H1 (cell line): Measurements from ENCODE around the gene MPZL3. TPM values are rescaled to one million over a fixed set of nuclear protein-coding genes. Genes with fewer than 3 reads are reported as not detected.

Experiments
- CTCF ChIA-PET: fragments of 300-600 bp; sonication (Branson Sonifier 250); formaldehyde crosslinking; loops from one replicate; lab custom pipeline; 2021; ENCODE audit not compliant: partially characterized antibody; lab: Charles Lee
- POLR2A ChIA-PET: fragments of 300-600 bp; sonication (Branson Sonifier 250); formaldehyde crosslinking; loops from one replicate; lab custom pipeline; 2021; ENCODE audit warnings: inconsistent platforms; ENCODE audit not compliant: partially characterized antibody; lab: Charles Lee
- DNase-seq, 2 experiments: peaks; one replicate each; pipeline versions ENCODE4 v3.0.0 to v3.0.0-alpha.2; 2010 to 2022; ENCODE audit warnings: low spot score in 2 of 2, low read depth in 1 of 2, mixed read lengths in 1 of 2
- FAIRE-seq: peaks from 2 replicates; lab custom pipeline; 2011; peaks lifted over from hg19 to GRCh38; lab: Jason Lieb, UNC
- H2AFZ ChIP-seq: 2 replicates; pipeline ENCODE4 v1.8.1; 2012; ENCODE audit warnings: low read length, inconsistent platforms
- H2AK5ac ChIP-seq: 2 replicates; pipeline ENCODE4 v1.6.1; 2013; ENCODE audit warnings: low read depth, low read length
- H2BK120ac ChIP-seq: replicated peaks from 2 replicates; pipeline ENCODE3; 2013; ENCODE audit warnings: low read depth, low read length, inconsistent platforms
- H2BK12ac ChIP-seq: 2 replicates; pipeline ENCODE4 v1.6.1; 2013; ENCODE audit warnings: low read depth, low read length
- H2BK15ac ChIP-seq: 2 replicates; pipeline ENCODE4 v1.6.1; 2013; ENCODE audit warnings: low read length
- H2BK20ac ChIP-seq: 2 replicates; pipeline ENCODE4 v1.6.1; 2013; ENCODE audit warnings: low read length
- H2BK5ac ChIP-seq: 2 replicates; pipeline ENCODE4 v1.6.1; 2013; ENCODE audit warnings: low read depth, low read length
- H3K14ac ChIP-seq: 2 replicates; pipeline ENCODE4 v1.6.1; 2013; ENCODE audit warnings: inconsistent platforms; ENCODE audit not compliant: insufficient read length
- H3K18ac ChIP-seq: 2 replicates; pipeline ENCODE4 v1.6.1; 2013; ENCODE audit warnings: low read length; ENCODE audit errors: extremely low read depth
- H3K23ac ChIP-seq: 2 replicates; pipeline ENCODE4 v1.6.1; 2013; ENCODE audit warnings: inconsistent platforms; ENCODE audit not compliant: insufficient read length
- H3K23me2 ChIP-seq: 2 replicates; pipeline ENCODE4 v1.6.1; 2013; ENCODE audit warnings: low read depth, low read length
- H3K27ac ChIP-seq: 2 replicates; pipeline ENCODE4 v1.6.1; 2011; ENCODE audit warnings: low read depth, low read length, inconsistent platforms
- H3K27me3 ChIP-seq, 4 experiments: replicated peaks in 1 of 4; 1 replicate in 1 of 4; 2 replicates in 3 of 4; pipeline versions ENCODE4 v1.6.1 to v1.8.1; 2011 to 2013; ENCODE audit warnings: low read length in 3 of 4, mild to moderate bottlenecking in 3 of 4, inconsistent platforms in 2 of 4, mixed read lengths in 2 of 4, moderate library complexity in 1 of 4; ENCODE audit not compliant: control insufficient read depth in 3 of 4, insufficient read depth in 3 of 4; ENCODE audit errors: extremely low read depth in 1 of 4
- H3K36me3 ChIP-seq, 4 experiments: 2 replicates each; pipeline versions ENCODE4 v1.6.1 to v1.8.1; 2011 to 2013; ENCODE audit warnings: mild to moderate bottlenecking in 4 of 4, low read length in 3 of 4, moderate library complexity in 2 of 4, control low read depth in 1 of 4, inconsistent platforms in 1 of 4; ENCODE audit not compliant: insufficient read depth in 4 of 4, control insufficient read depth in 2 of 4
- H3K4ac ChIP-seq: replicated peaks from 2 replicates; pipeline ENCODE3; 2013; ENCODE audit warnings: low read length, low read depth, mixed read lengths, inconsistent platforms; ENCODE audit not compliant: insufficient read length
- H3K4me1 ChIP-seq, 4 experiments: replicated peaks in 1 of 4; 1 replicate in 1 of 4; 2 replicates in 3 of 4; pipeline versions ENCODE4 v1.6.1 to v1.8.1; 2011 to 2013; ENCODE audit warnings: low read length in 3 of 4, inconsistent platforms in 2 of 4, mixed read lengths in 1 of 4; ENCODE audit not compliant: insufficient read depth in 4 of 4, control insufficient read depth in 3 of 4
- H3K4me2 ChIP-seq, 2 experiments: 2 replicates each; pipeline versions ENCODE4 v1.6.1 to v1.8.1; 2011 to 2013; ENCODE audit warnings: low read depth in 2 of 2, low read length in 2 of 2, control low read depth in 1 of 2, inconsistent platforms in 1 of 2, mild to moderate bottlenecking in 1 of 2; ENCODE audit not compliant: insufficient read depth in 1 of 2
- H3K4me3 ChIP-seq, 4 experiments: fragments of 200-600, 300-600 bp in 1 of 4; sonication (generic), shearing (Covaris generic), sonication (Bioruptor Twin) in 1 of 4; 2 replicates each; pipeline versions ENCODE4 v1.5.1 to v1.8.1; 2011 to 2016; ENCODE audit warnings: low read length in 4 of 4, low read depth in 3 of 4, control low read depth in 2 of 4, inconsistent platforms in 2 of 4, mild to moderate bottlenecking in 2 of 4, mixed read lengths in 1 of 4, moderate library complexity in 1 of 4; ENCODE audit not compliant: insufficient read depth in 2 of 4; ENCODE audit errors: extremely low read depth in 1 of 4
- H3K56ac ChIP-seq: replicated peaks from 2 replicates; pipeline ENCODE3; 2013; ENCODE audit warnings: low read depth, mild to moderate bottlenecking, mixed read lengths, low read length, inconsistent platforms; ENCODE audit not compliant: insufficient read length
- H3K79me1 ChIP-seq: 2 replicates; pipeline ENCODE4 v1.6.1; 2013; ENCODE audit warnings: low read depth, low read length, control low read depth
- H3K79me2 ChIP-seq, 2 experiments: 2 replicates each; pipeline versions ENCODE4 v1.6.1 to v1.8.1; 2012 to 2013; ENCODE audit warnings: low read length in 2 of 2, mild to moderate bottlenecking in 2 of 2, inconsistent platforms in 1 of 2; ENCODE audit not compliant: insufficient read depth in 2 of 2, control insufficient read depth in 1 of 2
- H3K9ac ChIP-seq, 4 experiments: replicated peaks in 1 of 4; 1 replicate in 1 of 4; 2 replicates in 3 of 4; pipeline versions ENCODE4 v1.6.1 to v1.8.1; 2011 to 2013; ENCODE audit warnings: low read depth in 3 of 4, low read length in 3 of 4, control low read depth in 2 of 4, mild to moderate bottlenecking in 2 of 4, moderate library complexity in 2 of 4, inconsistent platforms in 1 of 4; ENCODE audit errors: extremely low read depth in 1 of 4
- H3K9me3 ChIP-seq, 2 experiments: 2 replicates each; pipeline versions ENCODE4 v1.6.1 to v1.8.1; 2012 to 2013; ENCODE audit warnings: mild to moderate bottlenecking in 2 of 2, moderate library complexity in 2 of 2, control low read depth in 1 of 2, inconsistent platforms in 1 of 2, low read depth in 1 of 2, low read length in 1 of 2, mixed read lengths in 1 of 2; ENCODE audit not compliant: insufficient read depth in 2 of 2
- H4K20me1 ChIP-seq, 2 experiments: replicated peaks in 1 of 2; 2 replicates each; pipeline versions ENCODE3 to v1.8.1; 2011 to 2013; ENCODE audit warnings: inconsistent platforms in 2 of 2, low read length in 2 of 2, mild to moderate bottlenecking in 1 of 2; ENCODE audit not compliant: insufficient read depth in 2 of 2, control insufficient read depth in 1 of 2
- H4K5ac ChIP-seq: 2 replicates; pipeline ENCODE4 v1.6.1; 2013; ENCODE audit warnings: low read length, low read depth, mixed read lengths, inconsistent platforms; ENCODE audit not compliant: insufficient read length
- H4K8ac ChIP-seq: 2 replicates; pipeline ENCODE4 v1.8.0; 2013; ENCODE audit warnings: mild to moderate bottlenecking, moderate library complexity, low read length, inconsistent platforms; ENCODE audit not compliant: insufficient read depth; ENCODE audit errors: extremely low read depth
- H4K91ac ChIP-seq: replicated peaks from 2 replicates; pipeline ENCODE3; 2013; ENCODE audit warnings: low read length, mixed read lengths, inconsistent platforms; ENCODE audit not compliant: insufficient read length
- FOSL1 ChIP-seq: IDR thresholded peaks from 2 replicates; pipeline ENCODE4 v1.6.1; 2011; ENCODE audit warnings: mild to moderate bottlenecking, low read depth, low read length, moderate library complexity; ENCODE audit not compliant: insufficient read depth
- HDAC2 ChIP-seq, 2 experiments: fragments of 300-600 bp in 1 of 2; sonication (generic) in 1 of 2; IDR thresholded peaks; 2 replicates each; pipeline ENCODE4 v1.6.1; 2011 to 2012; ENCODE audit warnings: low read depth in 2 of 2, low read length in 2 of 2, mild to moderate bottlenecking in 2 of 2, moderate library complexity in 2 of 2, borderline replicate concordance in 1 of 2, inconsistent platforms in 1 of 2
- HDAC6 ChIP-seq: IDR thresholded peaks from one replicate; pipeline ENCODE4 v1.7.1; 2012; ENCODE audit warnings: low read depth, mild to moderate bottlenecking, inconsistent platforms, low read length, moderate library complexity
- SAP30 ChIP-seq: fragments of 300-600 bp; sonication (generic); IDR thresholded peaks from 2 replicates; pipeline ENCODE4 v1.7.1; 2012; ENCODE audit warnings: low read length, moderate library complexity, mild to moderate bottlenecking, inconsistent platforms; ENCODE audit not compliant: insufficient read depth, insufficient replicate concordance
- WGBS, 2 experiments: shearing (Covaris generic) in 1 of 2; methylation state at CpG; one replicate each; pipeline versions ENCODE4 v1.1.6 to v1.1.7; 2013 to 2015; ENCODE audit warnings: low lambda C conversion rate in 2 of 2, mixed read lengths in 2 of 2, inconsistent platforms in 1 of 2, low coverage in 1 of 2, missing lambda C conversion rate in 1 of 2; ENCODE audit not compliant: insufficient replicate concordance in 2 of 2, insufficient coverage in 1 of 2, insufficient read length in 1 of 2; ENCODE audit errors: extremely low coverage in 1 of 2, missing lambda C conversion rate in 1 of 2; 5-methylcytosine and 5-hydroxymethylcytosine counted together
- polyA plus RNA-seq, 7 experiments: library from polyadenylated mRNA; depleted of rRNA in 3 of 7; stranded (reverse) in 5 of 7; unstranded in 2 of 7; fragments of >200 nt in 5 of 7; fragments of 200-250 nt in 2 of 7; gene quantifications; 1 replicate in 5 of 7; 2 replicates in 1 of 7; 4 replicates in 1 of 7; pipeline versions ENCODE4 v1.2.1 to v1.2.3, GENCODE V29; 2011 to 2013; ENCODE audit warnings: missing spikeins in 2 of 7, mixed read lengths in 2 of 7
- total RNA-seq: library from RNA; stranded (reverse); fragmentation: NEBNext Ultra II Directional; extraction: Animal tissue kit (Norgen Biotek cat#: 25700); gene quantifications from 2 replicates; pipeline ENCODE4 v1.2.1, GENCODE V29; 2021

Gene MPZL3
- total and polyA plus RNA-seq, 2 of the 8 experiments (the other 6 are each of a cell fraction or from before 2014, with no cell fraction given), result 1.1 to 3.9 TPM

DNA sequence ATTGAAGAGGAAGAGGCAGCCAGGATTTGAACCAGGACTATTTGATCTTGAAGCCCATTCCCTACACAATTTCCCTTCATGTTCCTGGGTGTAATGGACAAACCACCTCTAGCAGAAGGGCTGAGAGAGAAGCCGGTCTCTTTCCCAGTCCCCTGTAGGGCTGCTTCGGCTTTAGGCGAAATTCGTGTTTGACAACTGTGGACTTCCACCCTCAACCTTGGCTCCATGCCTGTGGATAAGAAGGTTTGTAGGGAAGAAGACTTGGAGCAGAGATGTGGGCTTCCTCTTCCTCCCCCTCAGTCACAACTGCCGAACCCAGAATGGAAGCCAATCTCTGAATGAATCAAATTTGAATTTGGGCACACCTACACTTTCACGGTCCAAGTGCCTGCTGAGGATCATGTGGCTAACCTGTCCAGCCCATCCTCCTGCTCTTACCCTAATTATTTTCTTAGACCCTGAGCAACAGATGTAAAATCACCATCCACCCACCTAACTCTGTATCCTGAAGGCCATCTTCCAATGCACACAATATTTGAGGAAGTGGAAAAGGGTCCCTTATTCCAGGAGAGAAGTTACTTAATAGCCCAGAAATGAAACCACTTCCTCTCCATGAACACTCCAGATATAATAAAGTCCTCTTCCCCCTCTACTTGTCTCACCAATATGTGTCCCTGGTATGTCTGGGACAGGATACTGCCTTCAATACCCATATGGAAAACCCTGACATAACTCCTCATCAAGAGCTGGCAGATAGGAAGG lies 65.6 kb downstream of the MPZL3 start:
- Histone ChIP-seq H2BK12ac (no peak overlapping the region), H3K14ac (no peak overlapping the region), H4K20me1 (no peaks in the 10 kb centered on the region), H3K27me3 (no peaks in the 10 kb centered on the region), H2BK15ac (no peak overlapping the region), H4K5ac (no peak overlapping the region), H2BK20ac (no peak overlapping the region), H3K4ac (no peak overlapping the region), H3K9me3 (no peaks in the 10 kb centered on the region), H3K36me3 (no peaks in the 10 kb centered on the region), H3K79me1 (no peaks in the 10 kb centered on the region)
- CTCF ChIA-PET, result interaction anchor here (0.6 to 2.4 kb wide), 3 partner anchors 15 to 104 kb away, joined by 3 to 11 read pairs (median 3); no protein-coding TSS in a partner anchor
- no peak for DNase-seq
- TF ChIP-seq HDAC2 (IDR thresholded peaks at IDR 0.05; ENCODE audit: borderline replicate concordance in 1 of 2, low read depth in 2 of 2, low read length in 2 of 2) (no peak), SAP30 (no peak), HDAC6 (no peak), FOSL1 (no peak)
- TF ChIP-seq, all 59 proteins: peak for 0
- Histone ChIP-seq H3K18ac (no peak overlapping the region), H3K56ac (no peak overlapping the region), H2BK5ac (no peak overlapping the region), H3K27ac (no peak overlapping the region), H4K8ac (no peak overlapping the region), H3K9ac (no peak overlapping the region), H3K23ac (no peak overlapping the region), H2AFZ (no peak overlapping the region), H4K91ac (no peak overlapping the region), H3K4me2 (no peak overlapping the region), H2AK5ac (no peak overlapping the region), H3K4me1 (no peaks in the 10 kb centered on the region; a peak in 1 of 7 replicates), H3K79me2 (no peaks in the 10 kb centered on the region), H2BK120ac (no peak overlapping the region), H3K4me3 (no peak overlapping the region), H3K23me2 (0 out of 2 replicates have a peak, but pooled peaks cover 1% of the 10 kb centered on the region)
- WGBS, 2 experiments, result 84% methylated on average over 6 of the region's 6 CpGs; no CpG with 5 or more reads in 1 of the 2 experiments
- no peak for FAIRE-seq
- POLR2A ChIA-PET, result no interaction called here
